Endothelial cell of umbilical vein (primary cell): Measurements from ENCODE around the gene STX8. TPM values are rescaled to one million over a fixed set of nuclear protein-coding genes. Genes with fewer than 3 reads are reported as not detected.
"Not testable (repeated sequence)": the region's sequence is repeated elsewhere in the genome, so short reads cannot be mapped to it uniquely, and the experiment has no call there.

Source experiments
- BruUV-seq: library from RNA; stranded (reverse); fragments of 400-500 nt; replicated peaks from 2 replicates; lab custom pipeline; 2021; lab: Mats Ljungman, UMichigan
- CTCF ChIA-PET: fragments of 300-600, 350-600 bp; sonication (Branson Sonifier 250); formaldehyde crosslinking; loops from one replicate; lab custom pipeline; 2021; ENCODE audit warnings: antibody characterized with exemption, inconsistent platforms; lab: Charles Lee
- POLR2A ChIA-PET: fragments of 300-600, 350-600 bp; sonication (Branson Sonifier 250); formaldehyde crosslinking; loops from one replicate; lab custom pipeline; 2021; ENCODE audit warnings: antibody characterized with exemption, inconsistent platforms; lab: Charles Lee
- DNase-seq: peaks from one replicate; pipeline ENCODE4 v3.0.0-alpha.2; 2011; ENCODE audit warnings: low read depth, low spot score
- FAIRE-seq: peaks from 2 replicates; lab custom pipeline; 2011; peaks lifted over from hg19 to GRCh38; lab: Jason Lieb, UNC
- H2AFZ ChIP-seq: 2 replicates; pipeline ENCODE4 v1.6.0; 2012; ENCODE audit warnings: low read depth, low read length, control low read depth, inconsistent platforms
- H3K27ac ChIP-seq: 2 replicates; pipeline ENCODE4 v1.5.1; 2011; ENCODE audit warnings: low read depth, mild to moderate bottlenecking, control low read depth, low read length, moderate library complexity; ENCODE audit not compliant: insufficient read depth
- H3K27me3 ChIP-seq, 2 experiments: 2 replicates each; pipeline versions ENCODE4 v1.6.0 to v1.6.1; 2011; ENCODE audit warnings: low read length in 2 of 2, mixed read lengths in 1 of 2; ENCODE audit not compliant: control insufficient read depth in 2 of 2, insufficient read depth in 2 of 2
- H3K36me3 ChIP-seq, 2 experiments: 2 replicates in 1 of 2; 3 replicates in 1 of 2; pipeline ENCODE4 v1.5.1; 2011; ENCODE audit warnings: low read length in 2 of 2, mild to moderate bottlenecking in 1 of 2, moderate library complexity in 1 of 2; ENCODE audit not compliant: control insufficient read depth in 2 of 2, insufficient read depth in 2 of 2; ENCODE audit errors: extremely low read depth in 1 of 2
- H3K4me1 ChIP-seq: 3 replicates; pipeline ENCODE4 v1.5.1; 2011; ENCODE audit warnings: mild to moderate bottlenecking, low read length; ENCODE audit not compliant: control insufficient read depth, insufficient read depth; ENCODE audit errors: extremely low read depth
- H3K4me2 ChIP-seq: 2 replicates; pipeline ENCODE4 v1.6.1; 2011; ENCODE audit warnings: low read length, control low read depth, mixed read lengths; ENCODE audit not compliant: insufficient read depth
- H3K4me3 ChIP-seq, 3 experiments: fragments of 200-600 bp in 1 of 3; sonication (generic), shearing (Covaris generic) in 1 of 3; replicated peaks in 1 of 3; 2 replicates each; pipeline ENCODE4 v1.5.1; 2011 to 2016; ENCODE audit warnings: control low read depth in 3 of 3, low read length in 3 of 3, mild to moderate bottlenecking in 2 of 3, inconsistent platforms in 1 of 3, low read depth in 1 of 3, moderate library complexity in 1 of 3; ENCODE audit not compliant: insufficient read depth in 1 of 3
- H3K79me2 ChIP-seq: 2 replicates; pipeline ENCODE4 v1.6.0; 2012; ENCODE audit warnings: low read length, inconsistent platforms; ENCODE audit not compliant: control insufficient read depth, insufficient read depth
- H3K9ac ChIP-seq: replicated peaks from 2 replicates; pipeline ENCODE3; 2011; ENCODE audit warnings: low read length, control low read depth; ENCODE audit not compliant: insufficient read depth; ENCODE audit errors: extremely low read depth
- H3K9me1 ChIP-seq: replicated peaks from 3 replicates; pipeline ENCODE4 v1.6.0; 2011; ENCODE audit warnings: mild to moderate bottlenecking, low read length; ENCODE audit not compliant: control insufficient read depth, insufficient read depth; ENCODE audit errors: extremely low read depth
- H3K9me3 ChIP-seq: replicated peaks from 2 replicates; pipeline ENCODE4 v1.5.1; 2012; ENCODE audit warnings: low read length, inconsistent platforms; ENCODE audit not compliant: control insufficient read depth, insufficient read depth
- H4K20me1 ChIP-seq: replicated peaks from 2 replicates; pipeline ENCODE3; 2011; ENCODE audit warnings: mild to moderate bottlenecking, low read length; ENCODE audit not compliant: control insufficient read depth, insufficient read depth; ENCODE audit errors: extremely low read depth
- CTCF ChIP-seq, 2 donors: IDR thresholded peaks; 1 replicate in 1 of 2; 2 replicates in 1 of 2; pipeline ENCODE4 v1.5.1; 2011; ENCODE audit warnings: low read length in 2 of 2, mild to moderate bottlenecking in 2 of 2, moderate library complexity in 2 of 2, control low read depth in 1 of 2, inconsistent platforms in 1 of 2, low read depth in 1 of 2; ENCODE audit not compliant: insufficient read depth in 1 of 2; ENCODE audit errors: extremely low read depth in 1 of 2
- EZH2 ChIP-seq: IDR thresholded peaks from 2 replicates; pipeline ENCODE4 v1.6.1; 2012; ENCODE audit warnings: borderline replicate concordance, low read depth, mild to moderate bottlenecking, moderate library complexity, low read length, inconsistent platforms; ENCODE audit not compliant: severe bottlenecking
- FOS ChIP-seq: IDR thresholded peaks from 2 replicates; pipeline ENCODE4 v1.6.1; 2011; ENCODE audit warnings: mild to moderate bottlenecking, low read length, moderate library complexity, borderline replicate concordance; ENCODE audit not compliant: insufficient read depth
- GATA2 ChIP-seq: IDR thresholded peaks from 2 replicates; pipeline ENCODE4 v1.7.0; 2011; ENCODE audit warnings: low read depth, mild to moderate bottlenecking, moderate library complexity, mixed read lengths, low read length; ENCODE audit not compliant: insufficient read length, insufficient read depth
- JUN ChIP-seq: IDR thresholded peaks from 2 replicates; pipeline ENCODE4 v1.6.1; 2011; ENCODE audit warnings: borderline replicate concordance, low read depth; ENCODE audit not compliant: insufficient read length, insufficient read depth
- MAX ChIP-seq: IDR thresholded peaks from 2 replicates; pipeline ENCODE4 v1.6.1; 2011; ENCODE audit not compliant: insufficient read depth, insufficient read length
- MYC ChIP-seq: IDR thresholded peaks from one replicate; pipeline ENCODE4 v1.6.1; 2011; ENCODE audit warnings: mild to moderate bottlenecking, low read depth, low read length
- POLR2A ChIP-seq: IDR thresholded peaks from 2 replicates; pipeline ENCODE4 v1.6.1; 2012; ENCODE audit warnings: low read depth, mild to moderate bottlenecking, control low read depth, low read length
- POLR2AphosphoS5 ChIP-seq: IDR thresholded peaks from 2 replicates; pipeline ENCODE4 v1.6.1; 2012; ENCODE audit warnings: low read depth, mild to moderate bottlenecking, control low read depth, low read length, moderate library complexity; ENCODE audit not compliant: insufficient read depth
- dilution Hi-C: fragments of 300-500 bp; cut with MboI; formaldehyde crosslinking; loops from one replicate; pipeline ENCODE4 v1.15.0; 2019; ENCODE audit warnings: low sequenced_read_pairs; ENCODE audit not compliant: extremely low pct_ligation_motif_present
- intact Hi-C: fragments of 100-400 bp; cut with micrococcal nuclease; formaldehyde crosslinking; loops from one replicate; pipeline ENCODE4 v1.10.0; 2022
- polyA plus RNA-seq, 4 experiments: library from polyadenylated mRNA; depleted of rRNA in 3 of 4; stranded (reverse) in 3 of 4; unstranded in 1 of 4; fragments of >200 nt; gene quantifications; 2 replicates each; pipeline versions ENCODE4 v1.2.1 to v1.2.3, GENCODE V29; 2011 to 2012; ENCODE audit warnings: missing spikeins in 1 of 4
- total RNA-seq: library from RNA; stranded (reverse); gene quantifications from 2 replicates; pipeline ENCODE4 v1.2.3, GENCODE V29; 2021

Gene STX8
- total and polyA plus RNA-seq, 2 donors (not counting 3 experiments of a cell fraction or from before 2014, with no cell fraction given): 25.9 to 67.3 TPM

- H3K79me2 ChIP-seq: no peaks in the 10 kb centered on the region
- peak overlapping the region; percentile 4 for H3K27ac ChIP-seq
- POLR2A ChIA-PET: no interaction called here
- H3K36me3 ChIP-seq: no peaks in the 10 kb centered on the region
- H3K9ac ChIP-seq: no peak overlapping the region
- no TSS peak for BruUV-seq
- H3K4me3 ChIP-seq: no peak overlapping the region
- intact Hi-C loops (no loop called here), dilution Hi-C loops (no loop called here)
- no peaks in the 10 kb centered on the region for H3K9me1 ChIP-seq
- CTCF ChIA-PET: interaction anchor here (1.2 to 1.4 kb wide), 3 partner anchors 8 to 263 kb away, joined by 4 to 6 read pairs (median 4); no protein-coding TSS in a partner anchor
- H2AFZ ChIP-seq: no peak overlapping the region
- no peaks in the 10 kb centered on the region for H3K27me3 ChIP-seq
- no peak for TF ChIP-seq MAX
- no peak for TF ChIP-seq GATA2
- TF ChIP-seq EZH2: no peak
- no peak for TF ChIP-seq POLR2A
- TF ChIP-seq CTCF (IDR thresholded peaks at IDR 0.05; ENCODE audit: extremely low read depth in 1 of 2, insufficient read depth in 1 of 2, low read depth in 1 of 2, low read length in 2 of 2): no peak
- TF ChIP-seq POLR2AphosphoS5: no peak
- no peak for TF ChIP-seq FOS
- no peak for TF ChIP-seq MYC
- TF ChIP-seq JUN: no peak
- DNase-seq (peak; percentile 20), FAIRE-seq (peak; percentile 38)
- no peaks in the 10 kb centered on the region for H4K20me1 ChIP-seq
- H3K9me3 ChIP-seq: no peaks in the 10 kb centered on the region
- H3K4me1 ChIP-seq: peaks cover 8% of the 10 kb centered on the region
- H3K4me2 ChIP-seq: no peak overlapping the region
These were observed 317.3 kb downstream of the STX8 start for GRCh38 chr17:9258115-9259015.

- dilution Hi-C loops, POLR2A ChIA-PET, H3K9me3 ChIP-seq, H3K9ac ChIP-seq, H3K4me3 ChIP-seq, H3K4me1 ChIP-seq, H4K20me1 ChIP-seq, H3K9me1 ChIP-seq, BruUV-seq, H3K79me2 ChIP-seq, H2AFZ ChIP-seq, H3K27ac ChIP-seq, DNase-seq, CTCF ChIA-PET, intact Hi-C loops, H3K4me2 ChIP-seq, H3K36me3 ChIP-seq, FAIRE-seq, H3K27me3 ChIP-seq: not testable (repeated sequence)
These were observed 318.0 kb downstream of the STX8 start for GRCh38 chr17:9257630-9257965.
